ENCODE data around the gene MAD1L1.

GRCh38 chr7:2024567-2024918, 208.2 kb downstream of the MAD1L1 start:
- TF ChIP-seq CTCF (IDR thresholded peaks at IDR 0.05; ENCODE audit: insufficient read depth, low read depth, low read length) (no peak), EZH2 (IDR thresholded peaks at IDR 0.05; ENCODE audit: insufficient read depth, low read length) (no peak)
